AG09319 (cell line): ENCODE data around the gene SETBP1.
A peak's percentile ranks its signal among the peaks of the same experiment; 100 is the strongest.

ENCODE experiments used
- DNase-seq: peaks from one replicate; pipeline ENCODE4 v3.0.0-alpha.2; 2010; ENCODE audit warnings: low read depth; ENCODE audit errors: extremely low read depth
- CTCF ChIP-seq: IDR thresholded peaks from 2 replicates; pipeline ENCODE4 v1.5.1; 2011; ENCODE audit warnings: low read depth, mild to moderate bottlenecking, inconsistent platforms, low read length, moderate library complexity

The SETBP1 gene

GRCh38 chr18:44736664-44737380, 56.1 kb downstream of the SETBP1 start:
- DNase-seq = no peak
- TF ChIP-seq CTCF = no peak

DNA sequence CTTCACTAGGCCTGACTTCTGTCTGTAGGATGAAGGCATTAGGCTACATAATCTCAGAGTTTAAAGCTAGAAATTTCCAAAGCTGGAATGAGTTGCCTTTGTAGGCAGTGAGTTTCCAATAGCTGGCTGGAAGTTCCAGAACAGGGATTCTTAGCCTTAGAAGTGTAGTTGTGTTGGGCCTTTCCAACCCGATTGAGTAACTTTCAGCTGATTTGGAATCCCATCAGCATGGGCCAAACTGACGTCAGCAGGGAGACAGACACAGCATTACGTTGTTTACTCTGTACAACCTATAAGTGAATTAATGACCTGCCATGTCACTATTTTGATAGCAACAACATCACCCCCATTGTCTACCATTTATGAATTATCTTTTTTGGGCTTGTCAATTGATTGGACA, 56.9 kb downstream of the SETBP1 start:
- TF ChIP-seq CTCF = no peak
- DNase-seq = no peak

- DNase-seq = no peak
- TF ChIP-seq CTCF = no peak
Observed at GRCh38 chr18:44740000-44740399, 59.3 kb downstream of the SETBP1 start.

DNA sequence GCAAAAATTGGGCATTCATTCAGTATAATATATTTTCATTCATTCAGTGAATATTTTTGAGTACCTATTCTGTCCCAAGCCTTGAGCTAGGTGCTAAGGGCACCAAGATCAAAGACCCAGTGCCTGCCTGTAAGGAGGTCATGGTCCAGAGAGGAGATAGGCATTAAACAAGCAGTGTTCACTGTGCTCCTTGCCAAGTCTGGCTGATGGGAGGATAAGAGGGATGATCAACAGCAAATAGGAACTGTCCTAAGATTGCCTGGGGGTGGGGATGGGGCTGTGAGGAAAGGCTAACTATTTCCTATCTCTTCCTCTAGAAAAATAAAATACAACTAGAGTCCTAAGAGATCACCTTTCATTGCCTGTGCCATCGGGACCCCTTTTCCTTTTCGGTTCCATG, 60.4 kb downstream of the SETBP1 start:
- no peak for TF ChIP-seq CTCF
- no peak for DNase-seq

GRCh38 chr18:44741511-44741910, 60.8 kb downstream of the SETBP1 start:
- TF ChIP-seq CTCF = no peak
- no peak for DNase-seq

DNA sequence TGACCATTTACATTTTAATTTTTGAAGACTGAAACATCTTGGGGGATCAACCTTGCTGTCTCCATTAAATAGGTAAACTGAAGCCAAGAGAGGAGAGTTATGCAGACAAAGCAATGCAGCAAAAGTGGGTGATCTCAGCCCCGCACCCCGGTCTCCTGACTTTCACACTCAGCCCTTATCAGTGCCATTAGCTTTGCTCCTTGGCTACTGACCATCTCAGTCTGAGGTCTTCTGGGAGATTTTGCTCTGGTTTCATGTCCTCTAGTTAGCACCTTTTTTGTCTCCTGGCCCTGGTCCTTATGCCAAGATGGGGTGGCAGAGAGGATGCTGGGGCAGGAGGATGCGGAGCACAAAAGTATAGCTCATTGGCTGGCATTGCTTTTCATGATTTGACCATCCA, 61.4 kb downstream of the SETBP1 start:
- TF ChIP-seq CTCF = no peak
- DNase-seq = no peak

DNA sequence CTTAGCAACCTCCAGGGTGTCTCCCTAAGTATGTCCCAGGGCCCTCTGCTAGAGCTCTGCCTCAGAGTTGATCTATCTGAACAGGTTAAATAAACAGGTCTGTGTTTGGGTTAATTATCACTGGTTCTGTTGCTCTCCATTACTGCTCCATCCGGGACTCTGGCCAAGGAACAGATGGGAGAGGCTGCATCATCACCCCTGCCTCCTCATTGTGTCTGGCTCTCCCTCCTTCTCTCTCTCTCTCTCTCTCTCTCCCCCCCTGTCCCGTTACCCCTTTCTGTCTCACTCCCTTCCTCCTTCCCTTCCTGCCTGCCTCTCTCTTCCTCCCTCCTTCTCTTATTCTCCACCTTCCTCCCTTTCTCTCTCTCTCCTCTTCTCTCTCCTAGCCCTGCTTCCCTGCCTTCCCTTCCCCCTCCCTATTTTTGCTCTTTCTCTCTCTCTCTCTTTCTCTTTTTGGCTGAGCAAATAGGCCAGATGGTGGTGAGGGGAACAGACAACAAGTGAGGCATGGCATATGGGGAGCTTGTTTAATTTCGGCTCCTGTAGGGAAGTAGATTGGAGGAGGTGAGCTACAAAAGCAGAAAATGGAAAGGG, 62.1 kb downstream of the SETBP1 start:
- TF ChIP-seq CTCF = no peak
- DNase-seq = peak; percentile 70
